Measurements from ENCODE around the gene EFNA2.
"Not testable (repeated sequence)": the region's sequence is repeated elsewhere in the genome, so short reads cannot be mapped to it uniquely, and the experiment has no call there.

Gene EFNA2

GRCh38 chr19:1312767-1313694 is 27.4 kb downstream of the EFNA2 start:
- DNase-seq (ENCODE audit: low spot score): no peak
- no peak for TF ChIP-seq CTCF (IDR thresholded peaks at IDR 0.05; ENCODE audit: extremely low read depth, missing control alignments)

- no peak for TF ChIP-seq CTCF (IDR thresholded peaks at IDR 0.05; ENCODE audit: extremely low read depth, missing control alignments)
- no peak for DNase-seq (ENCODE audit: low spot score)
Measured at GRCh38 chr19:1313695-1314613, 28.3 kb downstream of the EFNA2 start.

GRCh38 chr19:1315470-1316166 is 29.9 kb downstream of the EFNA2 start:
- TF ChIP-seq CTCF (IDR thresholded peaks at IDR 0.05; ENCODE audit: extremely low read depth, missing control alignments): peak; percentile 63
- peak; percentile 91 for DNase-seq (ENCODE audit: low spot score)

- no peak for TF ChIP-seq CTCF (IDR thresholded peaks at IDR 0.05; ENCODE audit: extremely low read depth, missing control alignments)
- no peak for DNase-seq (ENCODE audit: low spot score)
Measured at GRCh38 chr19:1316466-1316865, 30.8 kb downstream of the EFNA2 start.

- no peak for TF ChIP-seq CTCF (IDR thresholded peaks at IDR 0.05; ENCODE audit: extremely low read depth, missing control alignments)
- no peak for DNase-seq (ENCODE audit: low spot score)
Measured at GRCh38 chr19:1317274-1318003, 31.8 kb downstream of the EFNA2 start.

- no peak for DNase-seq (ENCODE audit: low spot score)
- TF ChIP-seq CTCF (IDR thresholded peaks at IDR 0.05; ENCODE audit: extremely low read depth, missing control alignments): no peak
Measured at GRCh38 chr19:1318678-1319471, 33.2 kb downstream of the EFNA2 start.

- DNase-seq (ENCODE audit: low spot score): not testable (repeated sequence)
Measured at GRCh38 chr19:1320282-1320650, 34.6 kb downstream of the EFNA2 start.
